ENCODE data around the gene BMP8B. TPM values are rescaled to one million over a fixed set of nuclear protein-coding genes. Genes with fewer than 3 reads are reported as not detected.
"Not testable (repeated sequence)": the region's sequence is repeated elsewhere in the genome, so short reads cannot be mapped to it uniquely, and the experiment has no call there.

Gene BMP8B
- polyA plus RNA-seq, 3 donors: 1.6 to 2.3 (median 2.3) TPM

GRCh38 chr1:39779137-39779536, 9.5 kb downstream of the BMP8B start:
- DNase-seq (ENCODE audit: low read depth in 3 of 3, low spot score in 2 of 3): no peak

- not testable (repeated sequence) for DNase-seq (ENCODE audit: low read depth in 3 of 3, low spot score in 2 of 3)
Observed at GRCh38 chr1:39778463-39779099, 10.1 kb downstream of the BMP8B start.

GRCh38 chr1:39777896-39778295, 10.8 kb downstream of the BMP8B start:
- not testable (repeated sequence) for DNase-seq (ENCODE audit: low read depth in 3 of 3, low spot score in 2 of 3)

- DNase-seq (ENCODE audit: low read depth in 3 of 3, low spot score in 2 of 3): no peak
Observed at GRCh38 chr1:39777306-39777705, 11.4 kb downstream of the BMP8B start.

GRCh38 chr1:39776886-39777285, 11.8 kb downstream of the BMP8B start:
- no peak for DNase-seq (ENCODE audit: low read depth in 3 of 3, low spot score in 2 of 3)

GRCh38 chr1:39776400-39776713, 12.3 kb downstream of the BMP8B start:
- DNase-seq (ENCODE audit: low read depth in 3 of 3, low spot score in 2 of 3): no peak

GRCh38 chr1:39775676-39776399, 12.8 kb downstream of the BMP8B start:
- DNase-seq (ENCODE audit: low read depth in 3 of 3, low spot score in 2 of 3): not testable (repeated sequence)

- DNase-seq (ENCODE audit: low read depth in 3 of 3, low spot score in 2 of 3): not testable (repeated sequence)
Observed at GRCh38 chr1:39775141-39775540, 13.5 kb downstream of the BMP8B start.

- not testable (repeated sequence) for DNase-seq (ENCODE audit: low read depth in 3 of 3, low spot score in 2 of 3)
Observed at GRCh38 chr1:39773369-39773979, 15.2 kb downstream of the BMP8B start.

GRCh38 chr1:39771022-39771532, 17.6 kb downstream of the BMP8B start, which contains the start of gene OXCT2:
OXCT2 (minus strand) TSS chr1:39771348; CDS start chr1:39771255, 93 bp downstream.
- not testable (repeated sequence) for DNase-seq (ENCODE audit: low read depth in 3 of 3, low spot score in 2 of 3)

GRCh38 chr1:39770100-39771021, 18.3 kb downstream of the BMP8B start:
- DNase-seq (ENCODE audit: low read depth in 3 of 3, low spot score in 2 of 3): not testable (repeated sequence)

- not testable (repeated sequence) for DNase-seq (ENCODE audit: low read depth in 3 of 3, low spot score in 2 of 3)
Observed at GRCh38 chr1:39769502-39769901, 19.2 kb downstream of the BMP8B start.

- not testable (repeated sequence) for DNase-seq (ENCODE audit: low read depth in 3 of 3, low spot score in 2 of 3)
Observed at GRCh38 chr1:39766466-39766865, 22.2 kb downstream of the BMP8B start.

- DNase-seq (ENCODE audit: low read depth in 3 of 3, low spot score in 2 of 3): not testable (repeated sequence)
Observed at GRCh38 chr1:39764512-39764911, 24.2 kb downstream of the BMP8B start.

GRCh38 chr1:39763619-39764374, 24.9 kb downstream of the BMP8B start:
- not testable (repeated sequence) for DNase-seq (ENCODE audit: low read depth in 3 of 3, low spot score in 2 of 3)

- no peak for DNase-seq (ENCODE audit: low read depth in 3 of 3, low spot score in 2 of 3)
Observed at GRCh38 chr1:39762550-39763540, 25.8 kb downstream of the BMP8B start.

- no peak for DNase-seq (ENCODE audit: low read depth in 3 of 3, low spot score in 2 of 3)
Observed at GRCh38 chr1:39761557-39762260, 27.0 kb downstream of the BMP8B start.

- DNase-seq (ENCODE audit: low read depth in 3 of 3, low spot score in 2 of 3): no peak
Observed at GRCh38 chr1:39761016-39761415, 27.6 kb downstream of the BMP8B start.

Measured in right renal cortex interstitium (tissue), 3 donors.